GM19025 (cell line): ENCODE measurements around the gene PIK3R2.
A peak's percentile ranks its signal among the peaks of the same experiment; 100 is the strongest.
"Not testable (repeated sequence)": the region's sequence is repeated elsewhere in the genome, so short reads cannot be mapped to it uniquely, and the experiment has no call there.

ENCODE experiments used
- ATAC-seq: cut with Tn5 transposase; IDR thresholded peaks from one replicate; pipeline ENCODE4 v1.9.1; 2021; ENCODE audit warnings: mild to moderate bottlenecking, low read depth, moderate library complexity; ENCODE audit not compliant: unreplicated experiment

The PIK3R2 gene

DNA sequence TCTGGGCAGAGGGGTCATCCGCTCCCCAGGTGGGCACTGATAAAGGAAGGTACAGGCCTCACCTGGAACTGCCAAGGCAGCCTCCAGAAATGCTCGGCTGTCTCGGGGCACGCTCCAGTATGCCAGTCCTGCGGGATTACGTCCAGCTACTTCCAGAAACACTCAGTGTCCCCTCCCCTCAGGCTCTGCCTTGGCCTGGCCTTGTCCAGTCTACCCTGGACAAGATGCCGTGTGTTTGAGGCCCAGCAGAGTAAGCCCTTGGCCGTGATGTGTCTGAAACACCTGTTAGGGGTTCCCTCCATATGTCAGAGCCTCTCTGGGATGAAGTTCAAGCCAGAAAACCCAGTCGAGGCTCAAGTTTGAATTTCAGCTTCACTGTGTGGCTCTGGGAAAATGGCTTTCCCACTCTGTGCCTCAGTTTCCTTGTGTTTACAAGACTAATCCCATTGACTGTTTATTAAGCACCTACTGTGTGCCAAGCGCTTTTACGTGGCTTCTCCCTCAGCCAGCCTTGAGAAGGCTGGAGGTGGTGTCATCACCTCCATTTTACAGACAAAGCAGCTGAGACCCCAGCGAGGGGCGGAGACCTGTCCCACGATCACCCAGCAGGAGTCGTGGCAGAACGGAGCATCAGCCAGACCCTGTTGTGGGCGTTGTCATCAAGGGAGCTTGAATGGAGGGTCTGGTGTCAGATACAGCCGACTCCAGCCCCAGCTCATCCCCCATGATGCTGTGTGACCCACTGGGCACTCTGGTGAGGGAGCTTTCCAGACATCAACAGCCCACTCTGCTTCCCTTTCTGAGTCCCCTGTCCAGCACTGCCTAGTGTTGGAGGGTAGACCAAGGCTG lies 2.0 kb upstream of the PIK3R2 start:
- ATAC-seq = no peak

DNA sequence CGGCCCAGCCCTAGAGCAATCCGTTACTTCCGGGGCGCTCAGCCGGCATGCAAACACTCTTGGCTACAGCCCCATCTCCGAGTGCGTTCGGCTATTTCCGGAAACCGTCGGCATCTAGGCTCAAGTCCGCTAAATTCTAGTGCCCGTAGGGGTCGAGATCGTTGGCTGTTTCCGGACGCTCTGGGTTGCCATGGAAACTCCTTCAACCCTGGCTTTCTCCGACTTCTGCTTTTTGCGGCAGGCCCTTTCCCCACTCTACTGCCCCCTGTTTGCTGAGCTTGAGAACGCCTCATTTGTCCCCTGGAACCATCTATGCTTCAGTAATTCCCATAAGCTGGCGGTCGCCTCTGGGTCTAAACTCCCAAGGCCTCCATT lies 534 bp upstream of the PIK3R2 start:
- peak; percentile 48 for ATAC-seq

DNA sequence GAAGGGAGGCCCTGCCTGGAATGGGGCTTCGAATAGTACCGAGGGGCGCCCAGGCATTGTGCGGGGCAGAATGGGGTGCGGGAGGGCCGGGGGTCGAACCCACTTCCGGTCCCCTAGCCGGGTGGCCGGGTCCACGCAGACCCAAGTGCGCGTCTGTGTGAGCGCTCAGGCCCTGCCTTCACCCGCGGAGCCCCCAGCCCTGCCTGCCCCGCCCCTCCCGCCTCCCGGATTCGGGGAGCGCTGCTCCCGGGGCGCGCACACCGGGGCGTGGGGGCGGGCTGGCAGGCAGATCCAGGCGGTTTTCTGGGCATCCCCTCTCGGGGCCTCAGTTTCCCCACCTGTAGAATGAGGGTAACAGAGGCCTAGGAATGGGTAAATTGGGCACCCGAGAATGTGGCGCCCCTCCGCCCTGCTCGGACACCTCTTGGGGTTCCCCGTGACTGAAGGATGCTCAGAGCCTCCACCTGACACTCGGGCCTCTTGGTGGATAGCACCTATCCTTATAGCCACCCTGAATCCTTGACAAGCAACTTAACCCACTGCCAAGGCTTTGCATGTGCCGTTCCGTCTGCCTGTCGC lies 682 bp downstream of the PIK3R2 start:
- ATAC-seq = peak; percentile 1

DNA sequence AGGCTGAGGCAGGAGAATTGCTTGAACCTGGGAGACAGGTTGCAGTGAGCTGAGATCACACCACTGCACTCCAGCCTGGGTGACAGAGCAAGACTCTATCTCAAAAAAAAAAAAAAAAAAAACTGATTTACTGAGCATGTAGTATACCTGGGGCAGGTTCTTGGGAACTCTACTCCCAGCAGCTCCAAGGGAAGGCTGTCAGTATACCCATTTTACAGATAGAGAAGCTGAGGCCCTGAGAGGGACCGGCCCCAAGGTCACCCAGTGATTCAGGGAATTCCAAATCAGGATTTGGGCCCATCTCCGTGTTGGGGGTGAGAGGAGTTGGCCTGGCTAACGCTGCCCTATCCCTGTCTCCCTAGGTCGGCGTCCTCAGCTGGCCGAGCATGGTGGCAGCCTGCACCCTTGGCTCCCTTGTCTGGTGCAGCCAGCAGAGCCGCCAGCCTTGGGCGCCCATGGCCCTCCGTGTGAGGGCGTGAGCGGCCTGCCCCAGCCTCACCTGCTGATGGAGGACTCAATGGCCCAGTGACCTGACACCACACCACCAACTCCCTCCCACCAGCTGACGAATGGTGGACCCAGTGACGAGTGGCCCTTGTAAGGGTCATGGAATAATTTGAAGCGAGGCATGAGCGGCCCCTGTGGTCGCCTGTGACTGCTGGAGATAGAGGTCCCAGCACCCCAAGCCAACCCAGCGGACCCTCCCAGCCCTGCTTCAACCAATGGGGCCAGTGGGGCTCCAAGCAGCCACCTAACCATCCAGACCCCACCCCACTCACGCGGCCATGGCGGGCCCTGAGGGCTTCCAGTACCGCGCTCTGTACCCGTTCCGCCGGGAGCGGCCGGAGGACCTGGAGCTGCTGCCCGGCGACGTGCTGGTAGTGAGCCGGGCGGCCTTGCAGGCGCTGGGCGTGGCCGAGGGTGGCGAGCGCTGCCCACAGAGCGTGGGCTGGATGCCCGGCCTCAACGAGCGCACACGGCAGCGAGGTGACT lies 2.4 kb downstream of the PIK3R2 start:
- no peak for ATAC-seq

DNA sequence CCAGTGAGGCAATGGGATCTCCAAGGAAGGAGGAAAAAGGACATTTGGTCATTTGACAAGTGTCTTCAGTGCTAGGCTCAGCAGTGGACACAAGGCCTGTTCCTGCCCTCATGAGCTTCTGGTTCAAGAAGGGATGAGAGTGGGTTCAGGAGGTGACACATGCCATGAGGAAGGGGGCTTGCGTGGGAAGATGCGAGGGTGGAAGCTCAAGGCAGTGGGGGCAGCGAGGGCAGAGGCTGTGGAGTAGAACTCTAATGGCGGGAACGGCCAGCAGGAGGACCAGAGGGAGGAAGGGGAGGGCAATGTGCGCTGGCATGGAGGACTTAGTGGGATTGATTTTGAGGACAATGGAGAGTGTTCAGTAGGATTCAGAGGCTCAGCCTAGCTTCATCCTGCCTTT lies 3.3 kb downstream of the PIK3R2 start:
- ATAC-seq = no peak

DNA sequence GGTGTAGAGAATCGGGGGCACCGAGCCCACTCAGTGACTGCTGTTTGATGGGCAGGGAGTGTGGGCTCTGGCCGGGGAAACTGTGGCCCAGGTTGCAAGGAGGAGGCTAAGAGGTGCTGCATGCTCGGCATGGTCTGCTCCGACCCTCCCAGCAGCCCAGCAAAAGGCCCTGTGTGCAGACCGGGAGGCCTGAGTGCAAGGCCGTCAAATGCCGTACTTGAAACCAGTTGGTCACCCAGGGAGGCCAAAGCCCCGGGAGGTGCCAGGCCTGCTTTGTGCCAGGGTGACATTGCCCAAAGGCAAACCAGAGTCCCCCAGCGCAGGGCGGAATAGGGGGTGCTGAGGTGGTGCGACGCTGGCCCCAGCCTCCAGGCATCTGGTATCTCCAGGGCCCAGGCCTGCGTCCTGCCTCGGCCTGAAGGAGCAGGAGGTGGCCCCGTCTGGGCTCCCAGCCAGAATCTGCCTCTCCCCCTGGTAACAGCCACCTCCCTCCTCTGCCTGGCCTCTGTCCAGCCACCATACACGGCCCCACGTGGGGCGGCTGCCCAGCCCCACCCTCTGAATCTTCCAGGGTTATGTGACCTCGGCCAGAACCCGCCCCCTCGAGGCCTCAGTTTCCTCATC lies 4.0 kb downstream of the PIK3R2 start:
- ATAC-seq = no peak

DNA sequence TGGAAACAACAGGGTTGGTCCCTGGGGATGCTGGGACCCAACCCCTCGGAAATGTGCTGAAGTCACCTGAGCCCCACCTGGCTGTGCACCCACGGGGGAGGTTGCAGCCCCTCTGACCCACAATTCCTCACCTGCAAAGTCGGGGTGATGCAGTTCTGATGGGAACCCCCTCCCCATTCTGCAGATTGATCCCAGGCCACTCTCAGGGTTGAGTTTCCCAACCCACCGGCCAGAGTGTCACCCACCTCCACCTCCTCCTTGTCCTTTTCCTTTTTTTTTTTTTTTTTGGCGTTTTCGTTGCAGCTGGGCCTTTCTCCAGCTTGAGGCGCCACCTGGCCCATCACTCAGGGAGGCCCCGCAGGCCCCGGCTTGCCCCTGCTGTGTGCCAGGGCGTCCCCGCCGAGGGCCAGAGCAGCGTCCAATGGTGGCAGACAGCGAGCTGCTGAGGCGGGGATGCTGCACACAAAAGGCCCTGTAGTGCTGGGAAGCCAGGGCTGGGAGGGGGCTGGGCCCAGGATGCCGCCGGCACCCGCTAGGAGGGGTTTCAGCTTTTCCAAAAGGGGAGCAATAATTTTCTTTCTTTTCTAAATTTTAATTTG lies 4.6 kb downstream of the PIK3R2 start:
- no peak for ATAC-seq

DNA sequence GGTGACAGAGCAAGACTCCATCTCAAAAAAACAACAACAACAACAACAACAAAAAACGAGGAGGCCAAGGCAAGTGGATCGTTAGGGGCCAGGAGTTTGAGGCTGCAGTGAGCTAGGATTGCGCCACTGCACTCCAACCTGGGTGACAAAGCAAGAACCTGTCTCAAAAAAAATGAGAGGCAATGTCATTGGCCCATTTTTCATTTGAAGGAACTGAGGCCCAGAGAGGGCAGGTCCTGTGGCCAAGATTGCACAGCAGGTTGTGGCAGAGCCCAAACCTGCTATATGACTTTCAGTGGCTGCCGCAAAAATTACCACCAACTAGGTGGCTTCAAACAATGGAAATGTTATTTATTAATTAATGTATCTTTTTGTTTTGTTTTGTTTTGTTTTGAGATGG lies 5.5 kb downstream of the PIK3R2 start:
- no peak for ATAC-seq

DNA sequence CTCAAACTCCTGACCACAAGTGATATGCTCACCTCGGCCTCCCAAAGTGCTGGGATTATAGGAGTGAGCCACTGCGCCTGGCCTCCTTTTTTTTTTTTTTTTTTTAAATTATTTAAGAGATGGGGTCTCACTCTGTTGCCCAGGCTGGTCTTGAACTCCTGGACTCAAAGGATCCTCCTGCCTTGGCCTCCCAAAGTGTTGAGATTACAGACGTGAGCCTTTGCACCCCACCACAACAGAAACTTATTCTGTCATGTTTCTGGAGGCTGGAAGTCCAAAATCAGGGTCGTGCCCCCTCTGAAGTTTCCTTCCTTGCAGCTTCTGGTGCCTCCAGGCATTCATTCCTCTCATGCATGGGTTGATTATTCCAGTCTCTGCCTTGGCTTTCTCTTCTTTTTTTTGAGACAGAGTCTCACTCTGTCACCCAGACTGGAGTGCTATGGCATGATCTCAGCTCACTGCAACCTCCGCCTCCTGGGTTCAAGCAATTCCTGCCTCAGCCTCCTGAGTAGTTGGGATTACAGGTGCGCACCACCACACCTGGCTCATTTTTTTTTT lies 6.2 kb downstream of the PIK3R2 start:
- ATAC-seq = not testable (repeated sequence)

DNA sequence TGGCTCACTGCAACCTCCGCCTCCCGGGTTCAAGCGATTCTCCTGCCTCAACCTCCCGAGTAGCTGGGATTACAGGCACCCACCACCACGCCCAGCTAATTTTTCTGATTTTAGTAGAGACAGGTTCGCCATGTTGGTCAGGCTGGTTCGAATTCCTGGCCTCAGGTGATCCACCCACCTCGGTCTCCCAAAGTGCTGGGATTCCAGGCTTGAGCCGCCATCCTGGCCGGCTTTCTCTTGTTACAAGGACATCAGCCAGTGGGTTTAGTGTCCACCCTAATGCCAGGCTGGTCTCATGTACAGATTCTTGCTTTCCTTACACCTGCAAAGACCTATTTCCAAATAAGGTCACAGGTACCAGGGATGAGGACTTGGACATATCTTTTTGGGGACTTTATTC lies 6.8 kb downstream of the PIK3R2 start:
- no peak for ATAC-seq

DNA sequence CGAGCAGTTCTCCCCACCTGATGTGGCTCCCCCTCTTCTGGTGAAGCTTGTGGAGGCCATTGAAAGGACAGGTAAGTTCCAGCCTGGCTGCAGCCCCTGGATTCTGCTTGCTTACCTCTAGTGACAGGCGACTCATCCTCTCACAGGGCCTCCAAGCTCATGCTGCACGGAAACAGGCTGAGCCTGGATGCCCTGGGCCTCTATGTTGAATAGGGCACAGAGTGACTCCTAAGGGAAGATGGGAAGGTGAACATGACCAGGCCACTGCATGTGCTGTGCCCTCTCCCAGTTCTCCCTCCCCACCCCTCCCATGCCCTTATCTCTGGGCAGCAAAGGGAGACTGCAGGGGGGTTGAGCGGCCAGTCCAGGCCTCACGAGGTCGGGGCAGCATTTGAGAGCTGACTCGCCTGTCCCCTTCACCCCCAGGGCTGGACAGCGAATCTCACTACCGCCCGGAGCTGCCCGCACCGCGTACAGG lies 7.6 kb downstream of the PIK3R2 start:
- ATAC-seq = no peak

DNA sequence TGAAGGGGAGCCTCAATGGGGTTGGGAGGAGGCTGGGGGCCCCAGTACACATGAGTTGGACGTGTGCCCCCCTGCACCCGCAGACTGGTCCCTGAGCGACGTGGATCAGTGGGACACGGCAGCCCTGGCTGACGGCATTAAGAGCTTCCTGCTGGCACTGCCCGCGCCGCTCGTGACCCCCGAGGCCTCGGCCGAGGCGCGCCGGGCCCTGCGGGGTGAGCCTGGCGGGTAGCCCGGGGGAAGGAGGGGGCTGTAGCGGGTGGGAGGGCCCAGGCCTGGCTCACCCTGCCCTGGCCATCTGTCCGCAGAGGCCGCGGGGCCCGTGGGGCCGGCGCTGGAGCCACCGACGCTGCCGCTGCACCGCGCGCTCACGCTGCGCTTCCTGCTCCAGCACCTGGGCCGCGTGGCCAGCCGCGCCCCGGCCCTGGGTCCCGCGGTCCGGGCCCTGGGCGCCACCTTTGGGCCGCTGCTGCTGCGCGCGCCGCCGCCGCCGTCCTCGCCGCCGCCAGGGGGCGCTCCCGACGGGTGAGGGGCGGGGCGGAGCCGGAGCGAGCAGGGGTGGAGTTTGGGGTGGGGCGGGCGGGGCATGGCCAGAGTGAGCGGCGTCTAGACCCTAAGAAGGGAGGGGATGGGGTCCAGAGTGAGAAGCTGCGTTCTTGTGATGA lies 8.1 kb downstream of the PIK3R2 start:
- no peak for ATAC-seq

DNA sequence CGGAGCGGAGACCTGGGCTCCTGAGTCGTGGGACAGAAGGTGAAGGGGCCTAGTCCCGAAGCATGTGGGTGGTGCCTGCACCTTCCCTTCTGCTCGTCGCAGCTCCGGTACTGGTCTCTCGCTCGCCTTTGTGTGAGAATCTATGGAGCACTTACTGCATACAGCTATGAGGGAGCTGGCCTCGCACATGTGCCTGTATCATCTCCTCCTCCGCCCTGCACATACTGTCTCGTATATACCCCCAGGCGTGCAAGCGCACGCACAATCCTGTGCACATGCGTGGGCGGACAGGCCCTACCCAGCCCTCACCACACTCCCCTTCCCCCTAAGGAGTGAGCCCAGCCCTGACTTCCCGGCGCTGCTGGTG lies 8.7 kb downstream of the PIK3R2 start:
- no peak for ATAC-seq

DNA sequence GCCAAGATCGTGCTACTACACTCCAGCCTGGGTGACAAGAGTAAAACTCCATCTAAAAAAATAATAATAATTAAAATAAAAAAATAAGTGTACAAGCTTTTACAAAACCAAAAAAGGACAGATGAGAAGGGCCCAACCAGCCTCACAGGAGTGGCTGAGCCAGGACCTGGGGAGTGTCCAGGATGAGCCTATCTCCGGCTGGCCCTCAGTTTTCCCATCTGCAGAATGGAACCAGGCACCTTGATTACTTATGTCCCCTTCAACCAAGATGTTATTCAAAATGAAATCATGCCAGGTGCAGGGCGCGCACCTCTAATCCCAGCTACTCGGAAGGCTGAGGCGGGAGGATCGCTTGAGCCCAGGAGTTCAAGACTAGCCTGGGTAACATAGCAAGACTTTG lies 11.1 kb downstream of the PIK3R2 start:
- no peak for ATAC-seq

DNA sequence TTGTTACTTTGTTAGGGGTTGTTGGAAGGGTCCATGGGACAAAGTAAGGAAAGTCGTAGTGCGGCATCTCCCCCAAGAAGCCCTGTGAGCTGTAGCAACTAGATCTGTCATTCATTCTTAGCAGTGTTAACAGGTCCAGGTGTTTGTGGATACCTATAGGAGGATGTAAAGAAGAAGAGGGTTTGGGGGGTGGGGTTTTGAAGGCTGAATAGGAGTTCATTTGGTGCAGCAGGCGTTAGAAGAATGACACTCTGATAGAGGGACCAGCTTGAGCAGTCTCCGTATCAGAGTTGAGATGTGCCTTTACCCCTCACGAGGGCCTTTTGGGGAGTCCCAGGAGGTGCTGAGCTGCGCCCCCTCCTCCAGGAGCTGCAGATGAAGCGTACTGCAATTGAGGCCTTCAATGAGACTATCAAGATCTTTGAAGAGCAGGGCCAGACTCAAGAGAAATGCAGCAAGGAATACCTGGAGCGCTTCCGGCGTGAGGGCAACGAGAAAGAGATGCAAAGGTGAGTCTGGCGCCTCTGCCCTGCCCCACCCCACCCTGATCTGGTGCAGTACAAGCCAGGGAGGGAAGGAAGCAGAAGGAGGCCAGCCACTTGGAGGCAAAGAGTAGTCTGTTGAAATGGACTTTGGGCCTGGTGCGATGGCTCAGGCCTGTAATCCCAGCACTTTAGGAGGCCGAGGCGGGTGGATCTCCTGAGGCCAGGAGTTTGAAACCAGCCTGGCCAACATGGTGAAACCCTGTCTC lies 13.0 kb downstream of the PIK3R2 start:
- ATAC-seq = no peak

DNA sequence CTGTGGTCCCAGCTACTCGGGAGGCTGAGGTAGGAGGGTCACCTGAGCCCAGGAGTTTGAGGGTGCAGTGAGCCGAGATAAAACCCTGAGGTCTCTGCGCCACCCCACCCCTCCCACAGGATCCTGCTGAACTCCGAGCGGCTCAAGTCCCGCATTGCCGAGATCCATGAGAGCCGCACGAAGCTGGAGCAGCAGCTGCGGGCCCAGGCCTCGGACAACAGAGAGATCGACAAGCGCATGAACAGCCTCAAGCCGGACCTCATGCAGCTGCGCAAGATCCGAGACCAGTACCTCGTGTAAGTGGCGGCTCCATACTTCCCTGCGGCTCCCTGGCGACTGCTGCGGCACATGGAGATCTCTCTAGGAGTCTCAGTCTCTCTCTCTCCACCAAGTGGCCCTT lies 14.0 kb downstream of the PIK3R2 start:
- no peak for ATAC-seq

DNA sequence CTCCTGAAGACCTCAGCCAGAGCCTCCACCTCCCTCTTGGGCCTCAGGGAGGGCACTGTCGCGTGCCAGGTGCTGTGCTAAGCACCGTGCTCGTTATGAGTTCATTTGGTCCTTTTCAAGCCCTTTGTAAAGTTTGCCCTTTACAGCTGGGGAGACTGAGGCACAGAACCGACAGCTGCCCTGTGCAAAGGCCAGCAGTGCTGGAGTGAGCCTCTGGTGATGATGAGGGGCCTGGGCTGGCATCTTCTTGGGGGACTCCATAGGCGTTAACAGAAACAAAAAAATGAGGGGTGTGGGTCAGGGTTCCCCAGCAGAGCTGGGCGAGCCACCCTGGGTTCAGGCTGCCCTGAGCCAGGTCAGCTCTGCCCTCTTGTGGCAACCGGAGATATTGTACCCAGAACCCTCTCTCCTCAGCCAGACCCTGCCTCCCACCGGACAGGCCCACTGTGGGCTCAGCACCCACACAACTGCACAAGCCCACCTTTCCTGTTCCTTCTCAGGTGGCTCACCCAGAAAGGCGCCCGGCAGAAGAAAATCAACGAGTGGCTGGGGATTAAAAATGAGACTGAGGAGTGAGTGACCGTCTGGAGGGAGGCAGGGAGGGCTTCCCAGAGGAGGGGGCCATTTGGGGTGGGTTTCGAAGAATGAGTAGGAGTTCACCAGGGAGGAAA lies 15.1 kb downstream of the PIK3R2 start:
- no peak for ATAC-seq

DNA sequence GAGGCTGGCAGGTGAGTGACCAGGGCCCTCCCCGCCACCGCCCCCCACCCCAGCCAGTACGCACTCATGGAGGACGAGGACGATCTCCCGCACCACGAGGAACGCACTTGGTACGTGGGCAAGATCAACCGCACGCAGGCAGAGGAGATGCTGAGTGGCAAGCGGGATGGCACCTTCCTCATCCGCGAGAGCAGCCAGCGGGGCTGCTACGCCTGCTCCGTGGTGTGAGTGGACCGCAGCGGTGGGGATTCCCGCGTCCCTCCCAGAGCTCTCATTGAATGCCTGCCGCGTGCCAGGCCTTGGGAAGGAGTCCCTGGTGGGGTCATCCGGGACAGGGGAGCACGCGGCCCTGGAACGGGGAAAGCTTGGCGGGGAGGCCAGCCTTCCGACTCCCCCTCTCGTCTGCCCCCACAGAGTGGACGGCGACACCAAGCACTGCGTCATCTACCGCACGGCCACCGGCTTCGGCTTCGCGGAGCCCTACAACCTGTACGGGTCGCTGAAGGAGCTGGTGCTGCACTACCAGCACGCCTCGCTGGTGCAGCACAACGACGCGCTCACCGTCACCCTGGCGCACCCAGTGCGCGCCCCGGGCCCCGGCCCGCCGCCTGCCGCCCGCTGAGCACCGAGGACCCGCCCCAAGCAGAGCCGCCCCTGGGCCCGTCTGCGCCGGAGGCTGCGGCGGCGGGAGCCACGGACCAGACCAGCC lies 15.9 kb downstream of the PIK3R2 start:
- no peak for ATAC-seq
